Renal cortex interstitium (tissue), 11 donors: ENCODE measurements around the gene CC2D1A. TPM values are rescaled to one million over a fixed set of nuclear protein-coding genes. Genes with fewer than 3 reads are reported as not detected.

Source experiments
- DNase-seq, 11 donors: peaks; one replicate each; pipeline ENCODE4 v3.0.0-alpha.2; 2013; ENCODE audit warnings: low read depth in 9 of 11, low spot score in 4 of 11; ENCODE audit errors: extremely low read depth in 1 of 11
- polyA plus RNA-seq, 3 donors: library from polyadenylated mRNA; unstranded; fragments of 120-200 nt; gene quantifications; one replicate each; pipeline ENCODE4 v1.2.1, GENCODE V29; 2013; ENCODE audit not compliant: insufficient read length in 3 of 3

CC2D1A gene
- polyA plus RNA-seq, 3 donors, result 20.6 to 38.9 (median 29.1) TPM

DNA sequence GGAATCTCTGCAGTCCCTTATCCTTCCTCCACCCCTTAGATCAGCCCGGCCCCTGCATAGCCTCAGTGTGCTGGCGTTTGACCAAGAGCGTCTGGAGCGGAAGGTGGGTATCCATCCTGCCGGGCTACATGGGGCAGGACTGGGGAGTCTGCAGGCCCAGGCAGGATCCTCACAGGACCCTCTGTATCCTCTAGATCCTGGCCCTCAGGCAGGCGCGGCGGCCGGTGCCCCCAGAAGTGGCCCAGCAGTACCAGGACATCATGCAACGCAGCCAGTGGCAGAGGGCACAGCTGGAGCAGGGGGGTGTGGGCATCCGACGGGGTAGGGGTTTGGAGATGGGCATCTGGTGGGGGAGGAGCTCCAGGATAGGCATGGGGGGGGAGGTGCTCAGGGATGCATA, 23.3 kb downstream of the CC2D1A start:
- DNase-seq, result no peak

DNA sequence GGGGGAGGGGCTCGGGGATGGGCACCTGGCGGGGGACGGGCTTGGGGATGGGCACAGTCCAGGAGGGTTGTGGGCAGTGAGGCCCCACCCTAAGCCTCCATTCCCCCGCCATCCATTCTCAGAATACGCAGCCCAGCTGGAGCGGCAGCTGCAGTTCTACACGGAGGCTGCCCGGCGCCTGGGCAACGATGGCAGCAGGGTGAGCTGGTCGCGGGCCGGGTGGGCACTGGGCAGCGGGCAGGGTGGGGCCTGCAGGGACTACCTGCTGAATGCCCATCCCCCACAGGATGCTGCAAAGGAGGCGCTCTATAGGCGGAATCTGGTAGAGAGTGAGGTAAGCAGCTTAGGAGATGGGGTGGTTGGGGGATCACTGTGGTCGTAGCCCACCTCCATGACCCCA, 24.0 kb downstream of the CC2D1A start:
- DNase-seq, result no peak

DNA sequence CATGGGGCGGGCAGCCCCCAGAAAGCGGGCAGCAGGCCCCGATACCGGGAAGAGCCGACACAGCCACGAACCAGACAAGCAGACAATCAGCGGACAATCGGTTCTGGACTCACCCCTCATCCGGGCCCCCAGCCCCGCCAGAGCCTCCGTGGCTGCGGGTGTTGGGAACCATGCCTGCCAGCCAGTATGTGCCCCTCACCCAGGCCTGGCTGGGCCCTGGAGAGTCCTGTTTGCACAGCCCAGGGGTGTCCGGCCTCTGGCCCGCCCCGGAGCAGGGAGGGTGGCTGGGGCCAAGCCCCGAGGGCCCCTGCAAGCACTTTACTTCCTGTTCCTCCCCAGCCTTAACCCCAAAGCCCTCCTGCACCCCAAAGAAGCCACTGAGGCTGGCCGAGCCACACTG, 24.4 kb downstream of the CC2D1A start:
- no peak for DNase-seq

- no peak for DNase-seq
Observed at GRCh38 chr19:13931391-13932148, 25.6 kb downstream of the CC2D1A start.

DNA sequence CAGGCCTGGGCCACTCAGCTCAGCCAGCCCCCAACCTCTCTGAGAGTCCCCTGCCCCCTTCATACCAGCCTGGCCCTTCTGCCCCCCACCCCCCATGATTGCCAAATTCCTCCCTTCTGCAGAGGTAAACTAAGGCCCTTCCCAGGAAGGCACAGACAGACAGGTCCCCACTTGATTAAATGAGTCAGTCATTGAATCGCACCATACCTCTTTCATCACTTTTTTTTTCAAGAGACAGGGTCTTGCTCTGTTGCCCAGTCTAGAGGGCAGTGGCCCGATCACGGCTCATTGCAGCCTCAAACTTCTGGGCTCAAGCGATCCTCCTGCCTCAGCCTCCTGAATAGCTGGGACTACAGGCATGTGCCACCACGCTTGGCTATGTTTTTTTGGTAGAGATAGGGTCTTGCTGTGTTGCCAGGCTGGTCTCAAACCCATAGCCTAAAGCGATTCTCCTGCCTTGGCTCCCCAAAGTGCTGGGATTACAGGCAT, 26.2 kb downstream of the CC2D1A start:
- no peak for DNase-seq

DNA sequence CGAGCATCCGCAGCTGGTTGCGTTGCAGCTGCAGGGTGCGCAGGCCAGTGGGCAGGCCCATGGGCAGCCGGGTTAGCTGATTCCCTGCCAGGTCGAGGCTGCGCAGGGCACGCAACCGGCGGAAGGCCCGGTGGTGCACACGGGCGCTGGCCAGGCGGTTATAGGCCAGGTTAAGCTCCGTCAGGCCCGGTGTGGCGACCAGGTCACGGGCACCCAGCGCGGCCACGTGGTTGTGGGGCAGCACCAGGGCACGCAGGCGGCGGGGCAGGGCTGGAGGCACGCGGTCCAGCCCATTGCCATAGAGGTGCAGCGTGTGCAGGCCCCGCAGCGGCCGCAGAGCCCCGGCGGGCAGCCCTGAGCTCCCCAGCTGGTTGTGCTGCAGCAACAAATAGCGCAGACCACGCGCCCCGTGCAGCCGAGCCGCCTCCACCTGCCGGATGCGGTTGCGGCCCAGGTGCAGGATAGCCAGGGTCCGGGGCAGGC, 27.0 kb downstream of the CC2D1A start:
- DNase-seq, result no peak

- DNase-seq, result no peak
Observed at GRCh38 chr19:13934785-13935109, 28.7 kb downstream of the CC2D1A start.

DNA sequence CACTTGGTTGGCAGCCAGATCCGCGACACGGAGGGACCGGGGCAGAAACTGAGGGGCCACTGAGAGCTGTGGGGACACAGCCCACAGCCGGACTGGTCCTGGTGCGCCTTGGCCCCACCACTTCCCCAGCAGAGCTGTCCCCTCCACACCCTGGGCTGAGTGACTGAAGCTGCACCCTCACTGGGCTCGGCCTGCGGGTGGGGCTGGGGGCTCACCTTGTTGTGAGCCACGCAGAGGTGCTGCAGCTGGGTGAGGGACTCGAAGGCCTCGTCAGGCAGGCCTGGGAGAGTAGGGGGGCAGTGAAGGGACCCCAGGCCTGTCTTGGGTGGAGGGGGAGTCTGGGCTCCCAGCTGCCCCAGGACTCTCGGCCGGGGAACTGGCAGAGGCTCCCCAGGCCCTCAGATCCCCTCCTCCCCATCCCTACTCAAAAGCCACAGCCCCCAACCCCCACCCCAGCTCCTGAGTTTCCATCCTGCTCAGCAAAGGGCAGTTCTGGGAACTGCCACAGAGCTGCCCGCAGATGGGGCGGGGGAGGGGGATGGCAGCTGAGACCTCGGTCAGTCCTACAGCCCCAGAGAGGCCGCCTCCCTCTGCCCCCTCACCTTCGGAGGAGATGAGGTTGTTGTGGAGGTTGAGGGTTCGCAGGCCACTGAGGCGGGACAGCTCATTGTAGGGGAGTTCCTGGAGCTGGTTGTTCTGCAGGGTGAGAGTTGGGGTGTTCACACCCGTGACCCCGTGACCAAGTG, 29.9 kb downstream of the CC2D1A start:
- no peak for DNase-seq

- DNase-seq, result no peak
Observed at GRCh38 chr19:13937479-13938300, 31.7 kb downstream of the CC2D1A start.

DNA sequence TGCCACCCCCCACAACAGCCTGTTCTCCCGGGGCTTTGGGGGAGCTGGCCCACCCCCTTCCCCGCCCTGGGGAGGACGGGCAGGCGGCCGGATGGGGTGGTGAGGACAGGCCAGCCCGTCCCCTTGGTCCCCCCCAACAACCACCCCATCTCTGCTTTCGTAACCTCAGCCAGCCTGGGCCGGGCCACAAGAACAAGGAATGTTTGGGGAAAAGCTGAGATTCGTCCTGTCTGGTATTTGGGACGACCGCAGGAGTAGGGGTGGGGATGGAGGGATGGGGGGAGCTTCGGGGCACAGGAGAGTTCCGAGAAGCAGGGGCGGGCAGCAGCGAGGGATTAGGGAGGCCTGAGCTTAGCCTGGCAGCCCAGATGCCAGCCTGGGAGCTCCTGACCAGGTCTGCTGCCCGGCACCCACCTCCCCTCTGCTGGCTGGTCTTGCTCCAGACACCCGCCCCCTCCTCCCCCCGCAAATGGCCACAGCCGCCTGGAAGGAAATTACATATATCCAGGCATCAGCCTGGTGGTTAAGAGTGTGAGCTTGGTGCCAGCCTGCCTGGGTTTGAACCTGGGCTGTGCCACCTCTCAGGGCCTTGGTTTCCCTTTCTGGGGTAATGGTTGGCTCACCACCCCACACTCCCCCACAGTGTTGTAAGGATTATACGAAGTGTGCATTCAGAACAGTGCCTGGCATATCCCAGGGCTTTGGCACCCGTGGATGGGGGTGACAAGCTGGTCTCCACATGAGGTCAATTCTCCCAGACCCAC, 32.5 kb downstream of the CC2D1A start, which contains the start of gene PODNL1:
Gene PODNL1, minus strand, starts transcription at position 117 of the 764 bp plus-strand sequence. CDS start 236 bp downstream, outside the sequence.
- DNase-seq, result no peak

GRCh38 chr19:13942023-13942684, 36.2 kb downstream of the CC2D1A start:
- no peak for DNase-seq

GRCh38 chr19:13946414-13946813, 40.4 kb downstream of the CC2D1A start:
- DNase-seq, result no peak

GRCh38 chr19:13951043-13951442, 45.0 kb downstream of the CC2D1A start:
- no peak for DNase-seq

- DNase-seq, result no peak
Observed at GRCh38 chr19:13951799-13952153, 45.8 kb downstream of the CC2D1A start.

DNA sequence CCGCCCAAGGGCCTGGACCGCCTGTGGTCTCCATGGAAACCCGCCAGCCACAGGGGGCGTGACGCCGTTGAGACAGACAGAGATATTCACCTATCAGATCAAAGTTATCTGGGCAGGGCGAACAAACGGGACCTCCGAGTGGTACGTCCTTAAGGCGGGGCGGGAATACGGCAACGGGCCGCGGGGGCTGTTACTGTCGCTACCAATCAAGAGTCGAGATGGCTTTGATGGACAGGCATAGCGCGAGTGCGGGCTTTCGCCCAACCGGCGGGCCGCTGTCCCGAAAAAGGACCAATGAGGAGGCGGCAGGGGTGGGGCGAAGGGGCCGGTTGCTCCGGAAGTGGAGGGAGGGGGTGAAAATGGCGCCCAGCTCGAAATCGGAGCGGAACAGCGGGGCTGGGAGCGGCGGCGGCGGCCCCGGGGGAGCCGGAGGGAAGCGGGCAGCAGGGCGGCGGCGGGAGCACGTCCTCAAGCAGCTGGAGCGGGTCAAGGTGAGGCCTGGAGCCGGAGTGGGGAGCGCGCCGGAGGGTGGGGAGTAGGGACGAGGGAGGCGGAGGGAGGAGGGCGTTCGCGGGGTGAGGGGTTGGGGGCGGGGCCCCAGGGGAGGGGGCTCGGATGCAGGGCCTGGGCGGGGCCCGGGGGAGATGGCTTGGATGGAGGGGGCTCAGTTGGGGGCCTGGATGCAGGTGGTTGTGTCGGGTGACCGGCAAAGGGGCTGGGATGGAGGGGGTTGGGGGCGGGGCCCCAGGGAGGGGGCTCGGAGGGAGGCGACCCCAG, 46.3 kb downstream of the CC2D1A start, which contains the start of gene DCAF15:
Gene DCAF15, plus strand, starts transcription at position 356 of the 777 bp plus-strand sequence. Its CDS starts 4 bp downstream, at position 360.
- DNase-seq, result peak; percentile 97 to 100 (median 99)

DNA sequence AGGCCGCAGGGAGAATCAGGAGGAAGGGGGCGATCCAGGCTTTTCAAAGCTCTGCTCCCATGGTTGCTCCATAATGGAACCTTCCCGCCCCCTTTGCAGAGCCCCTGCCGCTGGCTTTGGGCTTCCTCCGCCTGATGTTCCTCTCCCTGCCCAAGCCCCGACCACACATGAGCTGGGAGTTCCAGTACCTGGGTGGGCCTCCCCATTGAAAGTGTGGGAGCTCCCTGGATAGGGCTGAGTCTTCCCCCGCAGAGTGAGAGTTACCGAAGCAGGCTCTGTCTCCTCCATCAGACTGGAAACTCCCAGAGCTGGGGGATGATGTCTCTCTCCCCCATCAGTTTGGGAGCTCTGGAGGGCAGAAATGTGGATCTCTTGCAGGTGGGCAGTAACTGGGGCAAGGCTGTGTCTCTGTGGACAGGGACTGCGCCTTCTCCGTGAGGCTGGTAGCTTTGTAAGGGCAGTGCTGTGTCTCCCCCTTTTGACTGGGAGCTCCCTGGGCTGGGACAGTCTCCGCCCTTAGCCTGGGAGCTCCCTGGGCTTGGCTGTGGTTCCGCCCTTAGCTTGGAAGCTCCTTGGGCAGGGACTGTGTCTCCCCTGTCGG, 47.0 kb downstream of the CC2D1A start:
- DNase-seq, result no peak

DNA sequence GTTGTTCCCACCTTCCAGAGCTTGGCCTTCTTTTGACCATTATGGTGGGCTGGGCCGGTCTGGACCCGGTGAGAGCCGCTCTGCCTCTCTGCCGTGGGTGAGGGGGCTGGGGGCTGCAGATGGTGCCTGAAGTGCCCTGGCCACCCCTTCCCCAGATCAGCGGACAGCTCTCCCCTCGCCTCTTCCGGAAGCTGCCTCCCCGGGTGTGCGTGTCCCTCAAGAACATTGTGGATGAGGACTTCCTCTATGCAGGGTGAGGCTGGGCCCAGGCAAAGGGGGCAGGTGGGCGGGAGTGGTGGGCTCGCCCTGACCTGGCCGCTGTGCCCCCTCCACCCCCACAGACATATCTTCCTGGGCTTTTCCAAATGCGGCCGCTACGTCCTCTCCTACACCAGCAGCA, 48.2 kb downstream of the CC2D1A start:
- no peak for DNase-seq
